K562 (cell line): Measurements from ENCODE around the gene MME. TPM values are rescaled to one million over a fixed set of nuclear protein-coding genes. Genes with fewer than 3 reads are reported as not detected.

Experiments
- ATAC-seq: fragments of 200-7000 bp; cut with Tn5 transposase; 3 replicates; pipeline ENCODE4 v1.9.1; 2020; ENCODE audit warnings: moderate library complexity
- BruUV-seq: library from RNA; stranded (reverse); fragments of 400-500 nt; replicated peaks from 2 replicates; lab custom pipeline; 2021; lab: Mats Ljungman, UMichigan
- CTCF ChIA-PET: fragments of 300-600 bp; formaldehyde crosslinking; extraction: SDS; loops from one replicate; lab custom pipeline; 2021; ENCODE audit warnings: low intra/inter-chr PET ratio; lab: Yijun Ruan, JAX
- POLR2A ChIA-PET: fragments of 300-600, 350-650 bp; sonication (Branson Sonifier 250); formaldehyde crosslinking; extraction: SDS; loops from one replicate; lab custom pipeline; 2021; ENCODE audit warnings: antibody characterized with exemption, inconsistent platforms; lab: Yijun Ruan, JAX
- DNase-seq, 4 experiments: peaks; one replicate each; pipeline versions ENCODE4 v3.0.0 to v3.0.0-alpha.2; 2011 to 2018; ENCODE audit warnings: low spot score in 3 of 4, mixed read lengths in 3 of 4; ENCODE audit errors: extremely low read depth in 1 of 4
- FAIRE-seq: peaks from 2 replicates; lab custom pipeline; 2011; peaks lifted over from hg19 to GRCh38; lab: Jason Lieb, UNC
- H2AFZ ChIP-seq: 2 replicates; pipeline ENCODE4 v1.6.0; 2011; ENCODE audit warnings: low read depth, low read length, control low read depth, inconsistent platforms
- H3K27ac ChIP-seq: fragments of 200-600 bp; 3 replicates; pipeline ENCODE4 v1.8.0; 2011; ENCODE audit warnings: low read depth, mild to moderate bottlenecking, control low read depth, inconsistent platforms, low read length, moderate library complexity, mixed read lengths; ENCODE audit errors: extremely low read depth
- H3K27me3 ChIP-seq, 2 experiments: fragments of 300-600 bp in 1 of 2; 2 replicates in 1 of 2; 3 replicates in 1 of 2; pipeline versions ENCODE4 v1.6.0 to v1.8.0; 2011; ENCODE audit warnings: inconsistent platforms in 2 of 2, low read length in 2 of 2, mild to moderate bottlenecking in 1 of 2, mixed read lengths in 1 of 2, moderate library complexity in 1 of 2; ENCODE audit not compliant: control insufficient read depth in 2 of 2, insufficient read depth in 2 of 2
- H3K36me3 ChIP-seq: fragments of 300-600 bp; 3 replicates; pipeline ENCODE4 v1.8.0; 2011; ENCODE audit warnings: mild to moderate bottlenecking, low read length, inconsistent platforms; ENCODE audit not compliant: control insufficient read depth, insufficient read depth
- H3K4me1 ChIP-seq, 2 experiments: fragments of 200-600 bp in 1 of 2; replicated peaks in 1 of 2; 2 replicates in 1 of 2; 3 replicates in 1 of 2; pipeline versions ENCODE4 v1.5.1 to v1.8.0; 2011; ENCODE audit warnings: inconsistent platforms in 2 of 2, low read length in 2 of 2, mild to moderate bottlenecking in 1 of 2, mixed read lengths in 1 of 2, moderate library complexity in 1 of 2; ENCODE audit not compliant: control insufficient read depth in 2 of 2, insufficient read depth in 2 of 2
- H3K4me2 ChIP-seq: 2 replicates; pipeline ENCODE4 v1.6.1; 2011; ENCODE audit warnings: low read length, control low read depth, inconsistent platforms, mixed read lengths; ENCODE audit not compliant: insufficient read depth
- H3K4me3 ChIP-seq: fragments of 200-600 bp; sonication (generic), shearing (Covaris generic); 2 replicates; pipeline ENCODE4 v1.5.1; 2016; ENCODE audit warnings: control low read depth, inconsistent platforms
- H3K79me2 ChIP-seq: fragments of 200-600 bp; 3 replicates; pipeline ENCODE4 v1.8.0; 2011; ENCODE audit warnings: low read length, inconsistent platforms; ENCODE audit not compliant: control insufficient read depth, insufficient read depth
- H3K9ac ChIP-seq, 2 experiments: 2 replicates each; pipeline versions ENCODE4 v1.6.0 to v1.6.1; 2011; ENCODE audit warnings: low read depth in 2 of 2, low read length in 2 of 2, control low read depth in 1 of 2, inconsistent platforms in 1 of 2, mild to moderate bottlenecking in 1 of 2, mixed read lengths in 1 of 2; ENCODE audit not compliant: insufficient read depth in 1 of 2
- H3K9me1 ChIP-seq: one replicate; pipeline ENCODE4 v1.6.0; 2011; ENCODE audit warnings: inconsistent platforms, mild to moderate bottlenecking, low read length, moderate library complexity; ENCODE audit not compliant: control insufficient read depth, insufficient read depth
- H3K9me3 ChIP-seq: replicated peaks from 2 replicates; pipeline ENCODE4 v1.5.1; 2011; ENCODE audit warnings: low read depth, low read length, inconsistent platforms; ENCODE audit not compliant: control insufficient read depth, insufficient read depth
- H4K20me1 ChIP-seq: replicated peaks from 2 replicates; pipeline ENCODE4 v1.6.1; 2011; ENCODE audit warnings: low read length, inconsistent platforms, mixed read lengths; ENCODE audit not compliant: control insufficient read depth, insufficient read depth
- DMBX1 ChIP-seq: fragments of 250-450 bp; sonication (Bioruptor Pico); IDR thresholded peaks from 2 replicates; pipeline ENCODE4 v1.8.0; 2022; ENCODE audit warnings: inconsistent platforms, mild to moderate bottlenecking, moderate library complexity, borderline replicate concordance
- HEY1 ChIP-seq: fragments of 250-450 bp; sonication (Bioruptor Pico); IDR thresholded peaks from 2 replicates; pipeline ENCODE4 v1.5.0; 2020; ENCODE audit warnings: mild to moderate bottlenecking, moderate library complexity, borderline replicate concordance
- HNRNPL ChIP-seq: fragments of 200-400 bp; formaldehyde crosslinking; IDR thresholded peaks from 2 replicates; pipeline ENCODE4 v1.6.1; 2017; ENCODE audit warnings: low read depth, mild to moderate bottlenecking, low read length
- PPARD ChIP-seq: fragments of 250-450 bp; sonication (Bioruptor Pico); IDR thresholded peaks from 2 replicates; pipeline ENCODE4 v1.8.0; 2022; ENCODE audit warnings: inconsistent platforms, mild to moderate bottlenecking, moderate library complexity
- SMARCA5 ChIP-seq: fragments of 450-650 bp; IDR thresholded peaks from 2 replicates; pipeline ENCODE4 v1.6.1; 2016
- SOX6 ChIP-seq: fragments of 450-650 bp; IDR thresholded peaks from 2 replicates; pipeline ENCODE4 v1.6.1; 2014; ENCODE audit warnings: mild to moderate bottlenecking
- ZNF561 ChIP-seq: fragments of 450-650 bp; formaldehyde crosslinking; conservative IDR thresholded peaks from 2 replicates; pipeline ENCODE4 v1.4.0; 2020; ENCODE audit warnings: mild to moderate bottlenecking, moderate library complexity
- ZNF644 ChIP-seq: fragments of 200-800 bp; sonication (Bioruptor generic); IDR thresholded peaks from 2 replicates; pipeline ENCODE4 v1.6.1; 2016; ENCODE audit warnings: low read depth, missing genetic modification characterization, missing compliant biosample characterization
- ZNF764 ChIP-seq: fragments of 250-450 bp; sonication (Bioruptor Pico); IDR thresholded peaks from 2 replicates; pipeline ENCODE4 v1.4.0; 2020; ENCODE audit warnings: low read depth, mild to moderate bottlenecking, moderate library complexity
- WGBS: fragments of 100-300 bp; shearing (Covaris generic); methylation state at CpG from one replicate; pipeline ENCODE4 v1.1.6; 2016; ENCODE audit warnings: low coverage, mixed read lengths; ENCODE audit not compliant: insufficient coverage; ENCODE audit errors: missing lambda C conversion rate; 5-methylcytosine and 5-hydroxymethylcytosine counted together
- in situ Hi-C: fragments of 300-500 bp; cut with MboI; formaldehyde crosslinking; loops from 4 replicates; pipeline ENCODE4 v1.15.0; 2018; ENCODE audit warnings: inconsistent platforms, mixed read lengths
- intact Hi-C: fragments of 100-400 bp; cut with micrococcal nuclease; formaldehyde crosslinking; loops from 2 replicates; pipeline ENCODE4 v1.14.2; 2022
- polyA plus RNA-seq, 8 experiments: library from polyadenylated mRNA; depleted of rRNA in 4 of 8; stranded (reverse) in 5 of 8; unstranded in 3 of 8; fragments of >200 nt; fragmentation: Nextera tagmentation in 2 of 8; fragmentation: Illumina TruSeq in 1 of 8; extraction: Ambion mirVana in 2 of 8; extraction: Trizol in 1 of 8; gene quantifications; 2 replicates each; pipeline versions ENCODE4 v1.2.1 to v1.2.3, GENCODE V29; 2011 to 2014; ENCODE audit warnings: inconsistent platforms in 1 of 8, missing spikeins in 1 of 8
- total RNA-seq, 7 experiments: library from RNA; depleted of rRNA in 6 of 7; stranded (reverse); fragments of >200 nt in 6 of 7; fragmentation: Illumina TruSeq in 2 of 7; extraction: Trizol in 2 of 7; gene quantifications; 2 replicates each; pipeline versions ENCODE4 v1.2.1 to v1.2.3, GENCODE V29; 2011 to 2021; ENCODE audit warnings: low replicate concordance in 1 of 7
- TF ChIP-seq, protein P1 (sequence below): sonication (generic); formaldehyde crosslinking; IDR thresholded peaks from 2 replicates; pipeline ENCODE4 v1.8.1; 2023; ENCODE audit warnings: missing genetic modification reagents, mild to moderate bottlenecking, borderline replicate concordance
- TF ChIP-seq, protein P2 (sequence below): IDR thresholded peaks from 2 replicates; pipeline ENCODE4 v1.6.1; 2011; ENCODE audit warnings: borderline replicate concordance, low read depth, mild to moderate bottlenecking, moderate library complexity, low read length; ENCODE audit not compliant: insufficient read depth, poor library complexity, severe bottlenecking

The MME gene
- total and polyA plus RNA-seq, 9 of the 15 experiments (the other 6 are each of a cell fraction or from before 2014, with no cell fraction given), result 0.80 to 8.6 (median 2.5) TPM

DNA sequence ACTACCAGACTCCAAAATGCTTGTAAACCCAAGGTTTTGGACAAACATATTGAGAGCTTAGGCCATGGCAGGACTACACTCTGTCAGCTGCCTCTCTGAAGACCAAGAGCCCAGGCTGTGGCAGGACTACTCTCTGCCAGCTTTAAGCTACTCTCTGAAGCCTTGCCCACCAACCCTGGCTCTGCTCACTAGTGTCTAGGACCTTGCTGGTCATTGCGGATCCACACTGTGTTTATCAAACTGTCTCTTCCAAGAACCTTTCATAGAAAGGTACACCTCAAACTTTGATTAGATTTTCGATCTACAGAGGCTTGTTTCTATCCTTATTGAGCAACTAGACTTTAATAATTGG, 41.9 kb upstream of the MME start:
- FAIRE-seq (no peak), ATAC-seq (peak; percentile 76; the same call in 2 of the 3 replicates), DNase-seq (no peak)
- peaks cover 9 to 25% of the 10 kb centered on the region in 2 experiments; a peak in 4 of 5 replicates for H3K4me1 ChIP-seq
- intact Hi-C loops (no loop called here), in situ Hi-C loops (no loop called here)
- H3K27me3 ChIP-seq, result no peaks in the 10 kb centered on the region
- no peaks in the 10 kb centered on the region for H3K9me1 ChIP-seq
- peak overlapping the region; percentile 83 for H3K27ac ChIP-seq
- peak overlapping the region; percentile 44 to 53; a peak in 3 of 4 replicates for H3K9ac ChIP-seq
- ChIA-PET CTCF (no interaction called here), POLR2A (interaction anchor here (0.6 to 1.3 kb wide), 2 partner anchors 19 to 691 kb away, joined by 3 read pairs; no protein-coding TSS in a partner anchor)
- peak overlapping the region; percentile 70 for H2AFZ ChIP-seq
- no peaks in the 10 kb centered on the region for H3K9me3 ChIP-seq
- H3K79me2 ChIP-seq, result no peaks in the 10 kb centered on the region
- H3K4me3 ChIP-seq, result no peak overlapping the region
- H4K20me1 ChIP-seq, result no peaks in the 10 kb centered on the region
- 3% methylated on average over 2 of the region's 2 CpGs for WGBS
- no peaks in the 10 kb centered on the region for H3K36me3 ChIP-seq
- BruUV-seq, result no TSS peak
- peak overlapping the region; percentile 80 for H3K4me2 ChIP-seq
- TF ChIP-seq ZNF561 (no peak), DMBX1 (CRISPR knock-in tag) (no peak), SOX6 (no peak), ZNF644 (tag) (0 out of 2 replicates have a peak, but pooled peaks have one; percentile 17), ZNF764 (CRISPR knock-in tag) (no peak), SMARCA5 (no peak), HEY1 (CRISPR knock-in tag) (no peak), HNRNPL (no peak), PPARD (CRISPR knock-in tag) (no peak)
- TF ChIP-seq, protein P1, sequence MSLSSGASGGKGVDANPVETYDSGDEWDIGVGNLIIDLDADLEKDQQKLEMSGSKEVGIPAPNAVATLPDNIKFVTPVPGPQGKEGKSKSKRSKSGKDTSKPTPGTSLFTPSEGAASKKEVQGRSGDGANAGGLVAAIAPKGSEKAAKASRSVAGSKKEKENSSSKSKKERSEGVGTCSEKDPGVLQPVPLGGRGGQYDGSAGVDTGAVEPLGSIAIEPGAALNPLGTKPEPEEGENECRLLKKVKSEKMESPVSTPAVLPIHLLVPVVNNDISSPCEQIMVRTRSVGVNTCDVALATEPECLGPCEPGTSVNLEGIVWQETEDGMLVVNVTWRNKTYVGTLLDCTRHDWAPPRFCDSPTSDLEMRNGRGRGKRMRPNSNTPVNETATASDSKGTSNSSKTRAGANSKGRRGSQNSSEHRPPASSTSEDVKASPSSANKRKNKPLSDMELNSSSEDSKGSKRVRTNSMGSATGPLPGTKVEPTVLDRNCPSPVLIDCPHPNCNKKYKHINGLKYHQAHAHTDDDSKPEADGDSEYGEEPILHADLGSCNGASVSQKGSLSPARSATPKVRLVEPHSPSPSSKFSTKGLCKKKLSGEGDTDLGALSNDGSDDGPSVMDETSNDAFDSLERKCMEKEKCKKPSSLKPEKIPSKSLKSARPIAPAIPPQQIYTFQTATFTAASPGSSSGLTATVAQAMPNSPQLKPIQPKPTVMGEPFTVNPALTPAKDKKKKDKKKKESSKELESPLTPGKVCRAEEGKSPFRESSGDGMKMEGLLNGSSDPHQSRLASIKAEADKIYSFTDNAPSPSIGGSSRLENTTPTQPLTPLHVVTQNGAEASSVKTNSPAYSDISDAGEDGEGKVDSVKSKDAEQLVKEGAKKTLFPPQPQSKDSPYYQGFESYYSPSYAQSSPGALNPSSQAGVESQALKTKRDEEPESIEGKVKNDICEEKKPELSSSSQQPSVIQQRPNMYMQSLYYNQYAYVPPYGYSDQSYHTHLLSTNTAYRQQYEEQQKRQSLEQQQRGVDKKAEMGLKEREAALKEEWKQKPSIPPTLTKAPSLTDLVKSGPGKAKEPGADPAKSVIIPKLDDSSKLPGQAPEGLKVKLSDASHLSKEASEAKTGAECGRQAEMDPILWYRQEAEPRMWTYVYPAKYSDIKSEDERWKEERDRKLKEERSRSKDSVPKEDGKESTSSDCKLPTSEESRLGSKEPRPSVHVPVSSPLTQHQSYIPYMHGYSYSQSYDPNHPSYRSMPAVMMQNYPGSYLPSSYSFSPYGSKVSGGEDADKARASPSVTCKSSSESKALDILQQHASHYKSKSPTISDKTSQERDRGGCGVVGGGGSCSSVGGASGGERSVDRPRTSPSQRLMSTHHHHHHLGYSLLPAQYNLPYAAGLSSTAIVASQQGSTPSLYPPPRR (CRISPR knock-in tag), result no peak
- TF ChIP-seq, protein P2, sequence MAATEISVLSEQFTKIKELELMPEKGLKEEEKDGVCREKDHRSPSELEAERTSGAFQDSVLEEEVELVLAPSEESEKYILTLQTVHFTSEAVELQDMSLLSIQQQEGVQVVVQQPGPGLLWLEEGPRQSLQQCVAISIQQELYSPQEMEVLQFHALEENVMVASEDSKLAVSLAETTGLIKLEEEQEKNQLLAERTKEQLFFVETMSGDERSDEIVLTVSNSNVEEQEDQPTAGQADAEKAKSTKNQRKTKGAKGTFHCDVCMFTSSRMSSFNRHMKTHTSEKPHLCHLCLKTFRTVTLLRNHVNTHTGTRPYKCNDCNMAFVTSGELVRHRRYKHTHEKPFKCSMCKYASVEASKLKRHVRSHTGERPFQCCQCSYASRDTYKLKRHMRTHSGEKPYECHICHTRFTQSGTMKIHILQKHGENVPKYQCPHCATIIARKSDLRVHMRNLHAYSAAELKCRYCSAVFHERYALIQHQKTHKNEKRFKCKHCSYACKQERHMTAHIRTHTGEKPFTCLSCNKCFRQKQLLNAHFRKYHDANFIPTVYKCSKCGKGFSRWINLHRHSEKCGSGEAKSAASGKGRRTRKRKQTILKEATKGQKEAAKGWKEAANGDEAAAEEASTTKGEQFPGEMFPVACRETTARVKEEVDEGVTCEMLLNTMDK, result no peak
